NOMO-1 (cell line): ENCODE measurements around the gene ZNF723.
"Not testable (repeated sequence)": the region's sequence is repeated elsewhere in the genome, so short reads cannot be mapped to it uniquely, and the experiment has no call there.

Experiments
- DNase-seq, 2 experiments: peaks; one replicate each; lab custom pipeline; 2025; ENCODE audit not compliant: unreplicated experiment in 2 of 2; lab: John Stamatoyannopoulos, UW

The ZNF723 gene

DNA sequence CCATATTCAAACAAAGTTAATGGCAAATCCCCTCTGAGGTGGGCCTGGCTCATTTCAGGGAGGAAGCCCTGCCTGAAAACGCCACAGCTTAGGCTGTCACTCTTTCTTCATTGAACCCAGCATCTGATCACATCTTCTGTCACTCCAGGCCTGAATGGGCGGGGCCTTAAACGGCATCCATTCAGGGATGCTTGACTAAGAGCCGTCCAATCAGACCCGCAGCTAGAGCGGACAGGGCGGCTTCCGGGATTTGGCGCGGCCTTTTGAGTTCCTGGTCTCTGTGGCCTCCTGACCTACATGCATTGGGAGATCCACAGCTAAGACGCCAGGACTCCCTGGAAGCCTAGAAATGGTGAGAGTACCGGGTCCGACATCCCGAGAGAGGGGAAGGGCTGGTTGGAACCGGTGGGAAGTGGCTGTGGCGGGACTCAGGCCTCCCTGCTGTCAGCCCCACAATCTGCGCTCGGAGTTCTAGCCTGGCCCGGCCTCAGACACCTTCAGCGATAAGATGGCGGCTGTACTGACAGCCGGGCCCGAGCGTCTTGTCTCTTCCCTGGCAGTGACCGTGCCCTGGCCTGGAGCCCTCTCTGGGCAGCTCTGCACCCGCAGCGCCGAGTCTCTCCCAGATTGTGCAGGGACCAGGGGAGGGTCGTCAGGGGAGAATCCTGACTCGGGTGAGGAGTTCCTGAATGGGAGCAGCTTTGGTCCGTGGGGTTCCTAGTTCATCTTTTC, at the start of gene ZNF723:
Gene ZNF723, plus strand, starts transcription at position 261 of the 732 bp plus-strand sequence. Its CDS starts 89 bp downstream, at position 350.
- DNase-seq = no peak

DNA sequence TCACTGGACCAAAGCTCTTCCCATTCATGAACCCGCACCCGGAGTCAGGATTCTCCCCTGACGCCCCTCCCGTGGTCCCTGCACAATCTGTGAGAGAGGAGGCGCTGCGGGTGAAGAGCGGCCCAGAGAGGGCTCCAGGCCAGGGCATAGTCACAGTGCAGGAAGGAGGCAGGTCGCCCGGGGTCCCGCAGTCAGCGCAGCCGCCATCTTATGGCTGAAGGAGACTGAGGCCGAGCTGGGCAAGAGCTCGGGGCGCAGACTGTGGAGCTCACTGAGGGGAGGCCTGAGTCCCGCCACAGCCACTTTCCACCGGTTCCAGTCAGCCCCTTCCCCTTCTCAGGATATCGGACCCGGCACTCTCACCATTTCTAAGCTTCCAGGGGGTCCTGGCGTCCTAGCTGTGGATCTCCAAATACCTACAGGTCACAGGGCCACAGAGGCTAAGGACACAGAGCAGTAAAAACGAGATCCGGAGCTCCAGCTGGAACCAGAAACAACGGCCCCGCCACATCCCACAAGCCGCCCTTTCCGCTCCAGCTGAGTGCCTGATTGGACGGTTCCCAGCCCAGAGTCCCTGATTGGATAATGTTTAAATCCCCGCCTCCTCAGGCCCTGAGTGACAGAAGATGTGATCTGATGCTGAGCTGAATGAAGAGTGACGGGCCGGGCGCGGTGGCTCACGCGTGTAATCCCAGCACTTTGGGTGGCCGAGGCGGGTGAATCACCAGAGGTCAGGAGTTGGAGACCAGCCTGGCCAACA, 48.3 kb upstream of the ZNF723 start, which contains the start of gene ZNF99:
Gene ZNF99, minus strand, starts transcription at position 501 of the 760 bp plus-strand sequence. Its CDS starts 135 bp downstream, at position 366.
- DNase-seq = no peak

DNA sequence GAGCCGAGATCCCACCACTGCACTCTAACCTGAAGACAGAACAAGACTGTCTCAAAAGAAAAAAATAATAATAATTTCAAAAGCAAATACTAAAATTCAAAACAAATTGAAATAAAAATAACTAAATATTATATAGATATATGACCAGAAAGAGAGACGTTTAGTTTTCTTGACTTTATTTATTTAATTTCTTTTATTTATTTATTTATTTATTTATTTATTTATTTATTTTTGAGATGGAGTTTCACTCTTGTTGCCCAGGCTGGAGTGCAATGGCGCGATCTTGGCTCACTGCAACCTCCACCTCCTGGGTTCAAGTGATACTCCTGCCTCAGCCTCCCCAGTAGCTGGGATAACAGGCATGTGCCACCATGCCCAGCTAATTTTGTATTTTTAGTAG, 39.2 kb upstream of the ZNF723 start:
- DNase-seq = not testable (repeated sequence)

DNA sequence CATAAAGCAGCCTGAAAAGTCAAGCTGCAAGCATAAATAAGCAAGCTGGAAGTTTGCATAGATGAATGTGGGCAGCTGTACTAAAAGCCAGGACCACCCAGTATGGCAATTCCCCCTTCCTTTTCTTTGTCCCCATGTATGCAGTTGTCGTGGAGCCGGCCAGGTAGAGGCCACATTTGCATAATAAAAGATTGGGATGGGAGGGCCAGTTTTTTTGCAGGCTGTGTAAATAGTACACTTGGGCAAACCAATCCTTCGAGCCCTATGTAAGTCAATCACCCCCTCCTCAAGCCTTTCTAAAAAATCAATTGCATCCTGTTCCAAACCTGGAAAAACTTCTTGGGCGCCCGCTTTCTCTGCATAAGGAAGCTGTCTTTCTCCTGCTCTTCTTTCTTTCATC, 35.1 kb upstream of the ZNF723 start:
- DNase-seq = no peak

DNA sequence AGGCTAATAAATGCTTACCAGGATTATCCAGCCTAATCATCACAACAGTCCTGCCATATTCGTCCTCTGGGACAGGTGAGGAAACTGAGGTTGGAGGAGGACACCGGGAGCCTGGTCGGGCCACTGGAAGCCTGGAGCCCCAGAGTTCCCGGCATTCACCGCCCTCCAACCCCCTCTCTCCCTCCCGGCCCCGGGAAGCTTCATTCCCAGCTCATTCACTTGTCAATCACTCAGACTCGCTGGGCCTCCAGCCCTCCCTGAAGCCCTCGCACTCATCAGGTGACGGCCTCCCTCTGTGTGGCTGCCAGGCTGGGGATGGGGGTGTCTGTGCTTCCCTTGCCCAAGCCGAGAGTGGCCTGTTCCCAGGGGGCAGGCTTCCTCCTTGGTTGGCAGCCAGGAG, 25.7 kb upstream of the ZNF723 start:
- DNase-seq = no peak

DNA sequence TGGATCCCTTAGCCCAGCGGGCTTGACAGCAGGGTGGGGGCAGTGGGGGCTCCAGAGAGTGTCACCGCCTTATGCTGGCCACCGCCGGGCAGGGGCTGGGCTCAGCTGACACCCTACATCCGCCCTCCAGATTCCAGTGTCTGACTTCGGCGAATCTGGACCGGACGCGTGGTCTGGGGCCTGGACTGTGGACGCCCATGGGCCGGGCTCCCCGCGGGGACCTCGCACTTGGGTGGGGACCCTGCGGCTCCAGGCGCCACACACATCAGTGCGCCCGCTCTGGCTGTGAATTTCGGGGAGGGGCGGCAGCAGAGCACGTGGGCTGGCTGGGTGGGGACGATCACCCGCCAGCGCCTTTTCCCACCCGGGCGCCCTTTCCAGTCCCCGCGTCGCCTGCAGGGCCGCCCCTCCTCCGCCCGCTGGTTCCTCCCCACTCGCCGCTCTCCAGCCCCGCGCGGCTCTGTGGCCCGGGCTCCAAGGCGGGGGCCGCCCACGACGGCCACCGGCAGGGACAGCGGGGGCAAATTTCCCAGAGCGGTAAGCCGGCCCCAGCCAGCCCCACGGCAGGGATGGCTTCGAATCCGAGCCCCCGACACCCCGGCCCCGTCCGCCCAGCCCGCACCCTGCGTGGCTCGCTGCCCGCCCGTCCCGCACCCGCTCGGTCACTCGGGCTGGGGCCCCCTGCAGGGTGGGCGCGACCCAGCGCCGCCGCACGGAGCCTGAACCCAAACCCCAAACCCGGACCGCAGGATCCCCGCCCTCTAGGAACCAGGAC, 24.8 kb upstream of the ZNF723 start:
- DNase-seq = no peak

DNA sequence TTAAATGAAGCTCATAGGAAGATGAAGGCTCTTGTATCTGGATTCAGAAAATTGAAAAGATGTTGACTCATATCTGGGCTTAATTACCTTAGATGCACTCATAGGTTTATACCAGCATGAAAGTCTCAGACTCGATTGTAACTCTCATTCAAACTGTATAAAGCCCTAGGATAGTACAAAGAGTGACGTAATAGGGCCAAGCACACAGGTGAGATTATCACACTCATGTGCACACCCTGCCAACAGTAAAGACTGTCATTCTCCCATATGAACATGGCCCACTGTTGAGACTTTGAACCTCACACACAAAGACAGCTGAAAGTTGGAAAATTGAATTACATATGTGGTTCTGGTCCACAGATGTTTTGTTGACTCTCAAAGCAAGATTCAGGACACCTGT, 18.0 kb upstream of the ZNF723 start:
- DNase-seq = no peak

DNA sequence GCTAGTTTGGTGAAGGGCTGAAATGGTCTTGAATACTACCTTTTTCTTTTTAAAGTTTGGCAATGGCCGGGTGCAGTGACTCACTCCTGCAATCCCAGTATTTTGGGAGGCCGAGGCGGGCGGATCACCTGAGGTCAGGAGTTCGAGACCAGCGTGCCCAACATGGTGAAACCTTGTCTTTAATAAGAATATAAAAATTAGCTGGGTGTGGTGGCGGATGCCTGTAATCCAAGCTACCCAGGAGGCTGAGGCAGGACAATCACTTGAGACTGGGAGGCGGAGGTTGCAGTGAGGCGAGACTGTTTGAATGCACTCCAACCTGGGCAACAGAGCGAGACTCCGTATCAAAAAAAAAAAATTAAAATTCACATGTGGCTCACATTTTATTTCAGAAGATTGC, 880 bp upstream of the ZNF723 start:
- DNase-seq = no peak

DNA sequence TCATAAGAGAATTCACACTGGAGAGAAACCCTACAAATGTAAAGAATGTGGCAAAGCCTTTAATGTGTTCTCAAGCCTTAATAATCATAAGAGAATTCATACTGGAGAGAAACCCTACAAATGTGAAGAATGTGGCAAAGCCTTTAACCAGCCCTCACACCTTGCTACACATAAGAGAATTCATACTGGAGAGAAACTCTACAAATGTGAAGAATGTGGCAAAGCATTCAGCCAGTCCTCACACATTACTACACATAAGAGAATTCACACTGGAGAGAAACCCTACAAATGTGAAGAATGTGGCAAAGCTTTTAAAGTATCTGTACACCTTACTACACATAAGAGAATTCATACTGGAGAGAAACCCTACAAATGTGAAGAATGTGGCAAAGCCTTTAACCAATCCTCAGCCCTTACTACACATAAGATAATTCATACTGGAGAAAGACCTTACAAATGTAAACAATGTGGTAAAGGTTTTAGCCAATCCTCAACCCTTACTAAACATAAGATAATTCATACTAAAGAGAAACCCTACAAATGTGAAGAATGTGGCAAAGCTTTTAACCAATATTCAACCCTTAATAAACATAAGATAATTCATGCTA, 25.7 kb downstream of the ZNF723 start:
- DNase-seq = not testable (repeated sequence)

DNA sequence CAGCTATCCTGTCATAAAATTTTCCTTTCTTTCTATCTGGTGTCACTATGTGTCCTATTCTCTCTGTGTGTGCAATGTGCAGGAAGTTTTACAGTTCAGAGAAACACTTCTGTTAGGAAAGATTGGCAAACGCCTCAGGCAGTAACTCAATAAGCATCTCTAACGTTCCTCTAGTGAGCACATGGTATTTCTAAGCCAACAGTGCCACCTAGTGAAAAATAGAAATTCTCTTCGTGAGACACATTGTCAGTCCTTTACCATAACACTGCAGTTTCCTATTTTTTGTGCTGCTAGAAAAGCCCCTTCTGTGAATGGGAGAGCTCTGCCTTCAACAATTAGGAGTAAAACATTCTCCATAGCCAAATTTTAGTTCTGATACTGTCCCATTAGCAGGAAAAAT, 50.7 kb downstream of the ZNF723 start:
- peak in 1 of 2 experiments; percentile 8 for DNase-seq

DNA sequence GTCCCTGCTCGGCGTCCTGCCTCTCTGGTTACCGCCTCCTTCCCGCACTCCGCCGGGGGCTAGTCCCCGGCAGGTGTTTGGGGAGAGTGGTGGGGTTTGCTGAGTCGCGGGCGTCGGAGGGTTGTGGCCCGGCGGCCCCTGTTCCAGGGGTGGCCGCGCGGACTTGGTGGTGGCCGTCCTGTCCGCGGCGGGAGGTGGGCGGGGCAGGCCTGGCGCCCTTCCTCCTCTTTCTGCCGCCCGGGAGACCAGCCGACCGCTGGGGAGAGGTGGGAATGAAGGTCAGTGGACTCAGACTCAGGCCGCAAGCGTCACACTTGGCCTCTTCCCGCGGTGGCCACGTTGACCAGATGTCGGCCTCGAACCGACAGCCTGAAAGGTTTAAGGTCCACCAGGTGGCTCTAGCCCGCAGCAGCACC, 61.8 kb downstream of the ZNF723 start:
- DNase-seq = no peak

DNA sequence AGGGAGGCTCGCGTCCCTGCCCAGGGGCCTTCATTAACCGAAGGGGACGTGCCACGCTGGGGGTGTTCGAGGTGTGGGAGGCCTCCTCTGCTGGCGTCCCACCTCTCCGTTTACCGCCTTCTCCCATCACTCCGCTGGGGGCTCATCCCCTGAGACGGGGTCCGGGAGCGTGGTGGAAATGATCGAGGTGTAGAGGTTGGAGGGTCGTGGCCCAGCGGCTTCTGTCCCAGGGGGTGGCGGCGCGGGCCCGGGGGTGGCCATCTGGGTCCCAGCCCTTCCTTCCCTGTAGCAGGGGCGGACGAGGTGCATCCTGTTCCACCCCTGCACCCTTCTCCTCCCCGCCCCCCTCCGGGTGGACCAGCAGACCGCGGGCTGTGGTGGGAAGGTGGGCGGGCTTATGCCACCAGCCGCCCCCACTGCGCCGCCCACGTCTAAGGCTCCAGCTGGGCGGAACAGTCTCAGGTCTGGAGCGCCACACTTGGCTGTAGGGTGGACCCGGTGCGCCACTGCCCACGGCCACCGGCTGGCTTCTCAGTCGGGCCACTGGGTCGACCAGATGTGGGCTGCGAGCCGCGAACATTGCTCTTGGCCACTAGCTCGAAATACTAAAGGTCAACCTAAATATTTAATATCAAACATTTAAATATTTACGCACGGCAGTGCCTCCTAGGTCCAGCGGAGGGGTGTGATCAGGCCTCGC, 69.5 kb downstream of the ZNF723 start:
- no peak for DNase-seq
